Keratinocyte (primary cell): Measurements from ENCODE around the gene RGSL1.

Experiments used
- CTCF ChIP-seq, 3 experiments: IDR thresholded peaks in 1 of 3; conservative IDR thresholded peaks in 1 of 3; optimal IDR thresholded peaks in 1 of 3; 2 replicates in 2 of 3; 3 replicates in 1 of 3; pipeline versions ENCODE3 to v1.5.1; 2011; ENCODE audit warnings: low read length in 3 of 3, mild to moderate bottlenecking in 3 of 3, moderate library complexity in 2 of 3, control low read depth in 1 of 3, inconsistent platforms in 1 of 3; ENCODE audit not compliant: insufficient read depth in 2 of 3; ENCODE audit errors: extremely low read depth in 1 of 3
- EZH2 ChIP-seq: IDR thresholded peaks from one replicate; pipeline ENCODE4 v1.6.1; 2012; ENCODE audit warnings: inconsistent platforms, mild to moderate bottlenecking, low read length, moderate library complexity

GRCh38 chr1:182478238-182478637 lies 28.3 kb downstream of the RGSL1 start:
- no peak for TF ChIP-seq CTCF (optimal IDR thresholded peaks at IDR 0.05 in 1 of 3, IDR thresholded peaks at IDR 0.05 in 1 of 3, conservative IDR thresholded peaks at IDR 0.05 in 1 of 3; ENCODE audit: extremely low read depth in 1 of 3, insufficient read depth in 2 of 3, low read length in 3 of 3)
- no peak for TF ChIP-seq EZH2
